Measurements from ENCODE around the gene KCND2. TPM values are rescaled to one million over a fixed set of nuclear protein-coding genes. Genes with fewer than 3 reads are reported as not detected.
"Not testable (repeated sequence)": the region's sequence is repeated elsewhere in the genome, so short reads cannot be mapped to it uniquely, and the experiment has no call there.

KCND2 gene
- total RNA-seq (not detected), total RNA-seq (0 reads per million in 2 donors)

DNA sequence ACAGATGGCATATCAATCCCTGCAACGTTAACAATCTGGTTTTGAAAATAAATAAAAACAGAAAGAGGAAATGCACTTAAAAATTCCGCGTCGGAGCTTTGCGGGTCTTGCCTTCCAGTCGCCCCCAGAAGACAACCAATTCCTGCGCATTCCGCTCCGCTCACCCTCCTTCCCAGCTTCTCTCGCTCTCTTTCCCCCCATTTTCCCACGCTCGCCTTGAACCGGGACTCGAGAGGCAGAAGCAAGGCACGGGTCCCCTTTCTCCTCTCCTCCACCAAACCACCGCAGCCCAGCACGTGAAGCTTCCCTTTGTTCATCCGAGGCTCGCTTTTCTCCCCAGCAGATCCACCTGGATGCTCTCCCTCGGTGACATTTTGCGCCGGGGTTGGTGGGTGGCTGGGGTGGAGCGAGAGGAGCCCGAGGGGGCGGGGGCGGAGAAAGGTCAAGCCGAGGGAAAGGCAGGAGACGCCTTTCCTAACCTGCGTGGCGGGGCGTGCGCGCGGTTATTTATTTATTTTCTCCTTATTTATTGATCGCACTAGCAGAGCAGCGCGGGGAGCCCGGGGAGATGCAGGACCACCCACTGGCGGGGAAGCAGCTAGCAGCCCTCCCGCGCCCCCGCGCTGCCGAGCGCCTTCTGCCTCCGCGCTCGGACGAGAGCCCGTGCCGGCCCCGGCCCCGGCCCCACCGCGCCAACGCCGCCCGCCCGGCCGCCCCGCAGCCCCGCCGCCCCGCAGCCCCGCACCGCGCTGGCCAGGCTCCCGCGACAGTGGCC, at the start of gene KCND2:
TSS of gene KCND2 (plus strand) at position 475 of the 775 bp plus-strand sequence.
- Mint-ChIP-seq H3K36me3 (ENCODE audit: low read depth) (no peaks in the 10 kb centered on the region), H3K27ac (no peak within 1 kb of the TSS), H3K4me3 (peak within 1 kb of the TSS; percentile 33), H3K4me1 (no peaks in the 10 kb centered on the region), H3K27me3 (peaks cover 18% of the 10 kb centered on the region)
- no peaks in the 10 kb centered on the region for H3K9me3 ChIP-seq (ENCODE audit: control insufficient read depth, low read length, poor library complexity, severe bottlenecking)
- ATAC-seq (no peak), DNase-seq (no peak)

GRCh38 chr7:120226188-120226587, 46.8 kb upstream of the KCND2 start:
- DNase-seq = no peak
- H3K9me3 ChIP-seq (ENCODE audit: control insufficient read depth, low read length, poor library complexity, severe bottlenecking) = no peaks in the 10 kb centered on the region
- ATAC-seq = no peak
- no peaks in the 10 kb centered on the region for H3K27me3 Mint-ChIP-seq
- no peaks in the 10 kb centered on the region for H3K4me1 Mint-ChIP-seq
- no peaks in the 10 kb centered on the region for H3K36me3 Mint-ChIP-seq (ENCODE audit: low read depth)
- no peak overlapping the region for H3K4me3 Mint-ChIP-seq
- H3K27ac Mint-ChIP-seq = no peak overlapping the region

DNA sequence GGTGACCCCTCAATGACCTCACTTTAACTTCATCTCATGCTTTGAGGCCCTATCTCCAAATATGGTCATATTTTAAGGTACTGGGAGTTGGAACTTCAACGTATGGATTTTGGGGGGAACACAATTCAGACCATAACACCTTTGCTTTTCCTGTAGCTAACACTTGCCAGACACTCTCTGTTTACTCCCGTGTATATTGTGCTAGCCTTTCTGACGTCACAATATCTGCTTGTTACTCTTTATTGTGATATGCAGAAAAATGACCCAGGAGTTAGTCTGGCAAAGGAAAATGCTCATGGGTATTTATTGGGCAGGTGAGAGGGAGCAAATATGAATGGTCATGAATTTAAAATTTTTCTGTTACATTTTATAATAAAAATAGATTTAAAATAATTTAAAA, 45.7 kb upstream of the KCND2 start:
- Mint-ChIP-seq H3K4me3 (no peak overlapping the region), H3K27ac (no peak overlapping the region), H3K4me1 (no peaks in the 10 kb centered on the region), H3K36me3 (ENCODE audit: low read depth) (no peaks in the 10 kb centered on the region), H3K27me3 (no peaks in the 10 kb centered on the region)
- no peaks in the 10 kb centered on the region for H3K9me3 ChIP-seq (ENCODE audit: control insufficient read depth, low read length, poor library complexity, severe bottlenecking)
- no peak for DNase-seq
- ATAC-seq = no peak

DNA sequence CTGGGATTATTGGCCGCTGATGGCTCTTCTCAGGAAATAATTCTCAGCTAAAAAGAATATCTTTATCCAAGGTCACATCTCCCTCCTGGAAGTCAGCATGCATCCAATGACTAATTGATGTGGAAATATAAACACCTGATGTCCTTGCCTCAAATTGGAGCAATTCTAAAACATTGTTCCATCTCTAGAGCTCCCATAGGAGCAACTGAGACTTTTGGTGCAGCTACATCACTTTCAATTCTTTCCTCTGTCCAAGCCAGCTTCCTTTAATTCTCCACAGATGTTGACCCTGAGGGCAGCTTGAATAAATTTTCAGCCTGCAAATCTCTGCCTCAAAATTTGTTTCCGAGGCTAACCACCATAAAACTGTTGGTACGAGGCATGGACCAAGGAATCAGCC, 43.9 kb upstream of the KCND2 start:
- Mint-ChIP-seq H3K27ac (no peak overlapping the region), H3K4me1 (no peaks in the 10 kb centered on the region), H3K36me3 (ENCODE audit: low read depth) (no peaks in the 10 kb centered on the region), H3K4me3 (no peak overlapping the region), H3K27me3 (no peaks in the 10 kb centered on the region)
- H3K9me3 ChIP-seq (ENCODE audit: control insufficient read depth, low read length, poor library complexity, severe bottlenecking) = no peaks in the 10 kb centered on the region
- DNase-seq (no peak), ATAC-seq (no peak)

DNA sequence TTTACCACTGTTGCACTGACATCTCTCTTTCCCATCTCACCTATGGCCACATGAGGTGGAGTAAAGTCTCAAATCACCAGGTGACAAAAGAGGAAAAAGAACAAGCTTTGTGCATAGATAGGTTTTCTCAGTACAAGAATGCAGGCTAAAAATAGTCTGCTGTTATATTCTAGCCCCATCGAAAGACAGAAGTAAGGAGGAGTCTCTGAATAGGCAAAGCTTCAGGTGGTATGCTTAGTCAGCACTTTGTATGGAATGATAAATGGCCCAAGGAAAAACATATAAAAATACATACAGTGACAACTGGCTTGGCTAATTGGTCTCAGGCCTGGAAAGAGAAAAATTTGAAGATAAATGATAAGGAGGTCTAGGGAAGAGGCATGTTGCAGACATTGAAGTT, 39.6 kb upstream of the KCND2 start:
- Mint-ChIP-seq H3K36me3 (ENCODE audit: low read depth) (no peaks in the 10 kb centered on the region), H3K27me3 (no peaks in the 10 kb centered on the region), H3K4me3 (no peak overlapping the region), H3K27ac (no peak overlapping the region), H3K4me1 (no peaks in the 10 kb centered on the region)
- ATAC-seq = no peak
- H3K9me3 ChIP-seq (ENCODE audit: control insufficient read depth, low read length, poor library complexity, severe bottlenecking) = no peaks in the 10 kb centered on the region
- DNase-seq = no peak

GRCh38 chr7:120240350-120240749, 32.6 kb upstream of the KCND2 start:
- H3K27me3 Mint-ChIP-seq; H3K4me3 Mint-ChIP-seq; H3K36me3 Mint-ChIP-seq (ENCODE audit: low read depth); ATAC-seq; H3K4me1 Mint-ChIP-seq; H3K9me3 ChIP-seq (ENCODE audit: control insufficient read depth, low read length, poor library complexity, severe bottlenecking); DNase-seq; H3K27ac Mint-ChIP-seq: not testable (repeated sequence)

DNA sequence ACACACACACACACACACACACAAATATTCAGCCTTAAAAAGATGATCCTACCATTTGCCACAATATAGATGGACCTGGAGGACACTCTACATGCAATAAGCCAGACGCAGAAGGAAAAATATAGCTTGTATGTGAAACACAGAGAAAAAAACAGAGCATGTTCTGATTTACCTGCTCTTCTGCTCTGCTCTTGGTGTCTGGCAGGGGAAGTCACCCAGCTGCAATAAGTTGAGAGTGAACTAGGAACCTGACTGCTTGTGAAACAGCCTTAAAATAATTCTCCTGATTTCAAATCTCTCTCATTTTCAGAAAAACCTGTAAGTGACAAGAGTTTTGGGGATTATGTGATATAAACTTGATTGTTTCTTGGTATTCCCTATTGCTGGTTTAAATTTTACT, 31.0 kb upstream of the KCND2 start:
- Mint-ChIP-seq H3K27ac (no peak overlapping the region), H3K36me3 (ENCODE audit: low read depth) (peaks cover 3% of the 10 kb centered on the region), H3K4me1 (no peaks in the 10 kb centered on the region), H3K4me3 (no peak overlapping the region), H3K27me3 (no peaks in the 10 kb centered on the region)
- no peak for DNase-seq
- no peak for ATAC-seq
- H3K9me3 ChIP-seq (ENCODE audit: control insufficient read depth, low read length, poor library complexity, severe bottlenecking) = peaks cover 4% of the 10 kb centered on the region

DNA sequence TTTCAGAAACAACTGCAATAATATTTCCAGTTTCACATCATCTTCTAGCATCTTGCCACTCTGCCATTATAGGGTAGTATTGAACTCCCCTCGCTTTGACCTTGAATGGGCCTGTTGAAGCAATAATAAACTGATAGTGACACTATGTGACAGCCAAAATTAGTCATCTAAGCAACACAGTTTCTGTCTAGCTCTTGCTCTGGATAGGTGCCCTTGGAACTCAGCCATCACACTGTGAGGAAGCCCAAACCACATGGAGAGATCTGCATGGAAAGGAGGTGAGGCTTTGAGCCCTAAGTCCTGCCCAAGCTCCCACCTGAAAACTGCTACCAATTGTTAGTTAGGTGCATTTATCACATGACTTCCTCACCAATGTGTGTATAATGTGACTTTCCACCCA, 18.1 kb upstream of the KCND2 start:
- Mint-ChIP-seq H3K27me3 (no peaks in the 10 kb centered on the region), H3K4me3 (no peak overlapping the region), H3K27ac (no peak overlapping the region), H3K4me1 (no peaks in the 10 kb centered on the region), H3K36me3 (ENCODE audit: low read depth) (no peaks in the 10 kb centered on the region)
- ATAC-seq (no peak), DNase-seq (no peak)
- peaks cover 3% of the 10 kb centered on the region for H3K9me3 ChIP-seq (ENCODE audit: control insufficient read depth, low read length, poor library complexity, severe bottlenecking)

GRCh38 chr7:120256344-120257070, 16.5 kb upstream of the KCND2 start:
- Mint-ChIP-seq H3K27me3 (no peaks in the 10 kb centered on the region), H3K4me1 (no peaks in the 10 kb centered on the region), H3K36me3 (ENCODE audit: low read depth) (no peaks in the 10 kb centered on the region), H3K4me3 (no peak overlapping the region), H3K27ac (no peak overlapping the region)
- no peak for DNase-seq
- peaks cover 3% of the 10 kb centered on the region for H3K9me3 ChIP-seq (ENCODE audit: control insufficient read depth, low read length, poor library complexity, severe bottlenecking)
- no peak for ATAC-seq

DNA sequence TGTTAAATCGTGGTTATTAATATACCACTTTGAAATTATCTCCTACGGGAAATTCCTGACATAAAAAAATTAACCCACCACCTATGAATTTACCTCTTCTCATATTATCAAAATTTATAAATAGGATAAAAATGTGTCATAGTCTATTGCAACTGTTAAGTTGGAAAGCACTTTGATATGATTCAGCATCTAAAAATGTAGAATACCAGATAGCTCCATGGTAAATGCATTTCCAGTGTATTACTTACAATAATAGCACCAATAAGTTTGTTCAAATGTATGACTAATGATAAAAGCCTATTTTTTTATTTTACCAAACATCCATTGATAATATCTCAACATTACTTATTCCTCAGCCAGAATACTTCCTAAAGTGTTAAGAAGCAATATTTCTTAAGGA, 13.6 kb upstream of the KCND2 start:
- DNase-seq = no peak
- Mint-ChIP-seq H3K4me3 (no peak overlapping the region), H3K36me3 (ENCODE audit: low read depth) (no peaks in the 10 kb centered on the region), H3K4me1 (no peaks in the 10 kb centered on the region), H3K27me3 (no peaks in the 10 kb centered on the region), H3K27ac (no peak overlapping the region)
- H3K9me3 ChIP-seq (ENCODE audit: control insufficient read depth, low read length, poor library complexity, severe bottlenecking) = peaks cover 3% of the 10 kb centered on the region
- ATAC-seq = no peak

GRCh38 chr7:120260111-120260510, 12.9 kb upstream of the KCND2 start:
- ATAC-seq (no peak), DNase-seq (no peak)
- Mint-ChIP-seq H3K4me1 (no peaks in the 10 kb centered on the region), H3K27me3 (no peaks in the 10 kb centered on the region), H3K36me3 (ENCODE audit: low read depth) (no peaks in the 10 kb centered on the region), H3K4me3 (no peak overlapping the region), H3K27ac (no peak overlapping the region)
- H3K9me3 ChIP-seq (ENCODE audit: control insufficient read depth, low read length, poor library complexity, severe bottlenecking) = peaks cover 3% of the 10 kb centered on the region

DNA sequence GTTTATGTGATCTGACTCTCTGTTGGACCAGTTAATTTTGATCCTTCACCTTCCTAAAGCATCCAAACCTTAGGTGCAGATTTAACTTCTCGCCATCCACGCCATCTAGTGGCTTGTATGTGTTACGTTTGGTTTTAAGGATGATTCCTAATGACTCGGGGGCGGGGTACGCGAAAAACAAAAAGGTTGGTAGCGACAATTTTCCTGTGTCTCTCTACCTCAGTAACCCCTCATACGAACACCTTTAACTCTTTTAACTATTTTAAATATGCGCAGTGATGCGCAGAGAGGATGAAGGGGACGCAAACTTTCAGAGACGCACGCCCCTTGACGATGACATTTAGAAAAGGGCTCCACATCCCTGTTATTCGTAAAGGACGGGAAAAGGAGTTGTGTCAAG, 714 bp upstream of the KCND2 start:
- no peak for DNase-seq
- H3K4me3 Mint-ChIP-seq = no peak overlapping the region
- no peaks in the 10 kb centered on the region for H3K4me1 Mint-ChIP-seq
- no peak for ATAC-seq
- H3K36me3 Mint-ChIP-seq (ENCODE audit: low read depth) = no peaks in the 10 kb centered on the region
- no peak overlapping the region for H3K27ac Mint-ChIP-seq
- H3K9me3 ChIP-seq (ENCODE audit: control insufficient read depth, low read length, poor library complexity, severe bottlenecking) = no peaks in the 10 kb centered on the region
- peaks cover 18% of the 10 kb centered on the region for H3K27me3 Mint-ChIP-seq

DNA sequence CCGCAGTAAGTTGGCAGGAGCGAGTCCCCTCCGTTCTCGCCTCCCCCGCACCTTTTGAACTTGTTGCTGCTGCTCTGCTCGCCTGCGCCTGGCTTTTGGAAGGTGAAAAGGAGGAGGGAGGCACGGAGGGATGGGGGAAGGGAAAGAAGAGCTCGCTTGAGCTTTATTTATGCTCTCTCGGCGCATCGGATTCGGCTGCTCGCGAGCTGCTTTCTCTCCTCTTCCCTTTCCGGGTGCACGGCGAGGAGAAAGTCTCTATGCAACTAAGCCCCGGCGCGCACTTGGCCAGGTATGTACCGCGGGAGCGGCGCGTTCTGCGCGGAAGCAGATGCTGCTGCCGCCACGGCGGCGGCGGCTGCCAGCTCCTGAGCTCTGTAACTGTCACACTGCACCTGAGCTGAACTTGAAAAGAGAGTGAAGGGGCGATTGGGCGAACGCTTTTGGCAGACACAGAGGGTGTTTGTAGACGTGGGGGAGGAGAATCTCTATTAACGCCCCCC, 551 bp downstream of the KCND2 start:
- ATAC-seq = no peak
- Mint-ChIP-seq H3K4me3 (no peak overlapping the region), H3K27me3 (peaks cover 18% of the 10 kb centered on the region), H3K27ac (no peak overlapping the region), H3K36me3 (ENCODE audit: low read depth) (no peaks in the 10 kb centered on the region), H3K4me1 (no peaks in the 10 kb centered on the region)
- no peak for DNase-seq
- no peaks in the 10 kb centered on the region for H3K9me3 ChIP-seq (ENCODE audit: control insufficient read depth, low read length, poor library complexity, severe bottlenecking)

- Mint-ChIP-seq H3K36me3 (ENCODE audit: low read depth) (no peaks in the 10 kb centered on the region), H3K4me1 (no peaks in the 10 kb centered on the region), H3K4me3 (no peak overlapping the region), H3K27me3 (peaks cover 18% of the 10 kb centered on the region), H3K27ac (no peak overlapping the region)
- DNase-seq = no peak
- H3K9me3 ChIP-seq (ENCODE audit: control insufficient read depth, low read length, poor library complexity, severe bottlenecking) = no peaks in the 10 kb centered on the region
- no peak for ATAC-seq
These were observed 1.5 kb downstream of the KCND2 start for GRCh38 chr7:120274482-120274881.
